ENCODE data around the gene C10orf95.
"Not testable (repeated sequence)": the region's sequence is repeated elsewhere in the genome, so short reads cannot be mapped to it uniquely, and the experiment has no call there.

The C10orf95 gene

GRCh38 chr10:102463983-102464382 lies 12.6 kb upstream of the C10orf95 start:
- no peak for DNase-seq

DNA sequence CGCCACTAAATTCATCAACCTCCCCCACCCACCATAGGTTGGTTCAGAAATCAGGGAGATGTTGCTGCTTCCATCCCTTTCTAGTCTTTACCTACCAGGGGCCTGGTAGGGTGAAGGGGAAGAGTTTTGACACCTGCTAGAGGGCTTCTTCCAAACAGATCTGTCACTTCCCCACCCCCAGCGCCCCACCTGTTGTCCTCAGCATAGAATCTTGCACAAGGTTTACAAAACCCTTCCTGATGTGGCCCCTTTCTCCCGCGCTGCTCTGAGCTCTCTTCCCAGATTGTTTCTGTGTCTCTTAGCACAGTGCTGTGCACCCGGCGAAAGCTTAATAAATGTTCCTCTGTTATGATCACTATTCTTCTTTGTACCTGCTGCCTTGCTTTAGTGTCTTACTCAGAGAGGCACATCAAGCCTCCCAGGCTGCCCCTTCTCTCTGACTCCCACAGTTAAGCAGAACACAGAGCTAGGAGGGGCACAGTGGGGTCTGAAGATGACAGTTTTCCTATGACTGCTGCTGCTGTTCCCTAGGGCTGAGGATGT lies 11.2 kb upstream of the C10orf95 start:
- no peak for DNase-seq

DNA sequence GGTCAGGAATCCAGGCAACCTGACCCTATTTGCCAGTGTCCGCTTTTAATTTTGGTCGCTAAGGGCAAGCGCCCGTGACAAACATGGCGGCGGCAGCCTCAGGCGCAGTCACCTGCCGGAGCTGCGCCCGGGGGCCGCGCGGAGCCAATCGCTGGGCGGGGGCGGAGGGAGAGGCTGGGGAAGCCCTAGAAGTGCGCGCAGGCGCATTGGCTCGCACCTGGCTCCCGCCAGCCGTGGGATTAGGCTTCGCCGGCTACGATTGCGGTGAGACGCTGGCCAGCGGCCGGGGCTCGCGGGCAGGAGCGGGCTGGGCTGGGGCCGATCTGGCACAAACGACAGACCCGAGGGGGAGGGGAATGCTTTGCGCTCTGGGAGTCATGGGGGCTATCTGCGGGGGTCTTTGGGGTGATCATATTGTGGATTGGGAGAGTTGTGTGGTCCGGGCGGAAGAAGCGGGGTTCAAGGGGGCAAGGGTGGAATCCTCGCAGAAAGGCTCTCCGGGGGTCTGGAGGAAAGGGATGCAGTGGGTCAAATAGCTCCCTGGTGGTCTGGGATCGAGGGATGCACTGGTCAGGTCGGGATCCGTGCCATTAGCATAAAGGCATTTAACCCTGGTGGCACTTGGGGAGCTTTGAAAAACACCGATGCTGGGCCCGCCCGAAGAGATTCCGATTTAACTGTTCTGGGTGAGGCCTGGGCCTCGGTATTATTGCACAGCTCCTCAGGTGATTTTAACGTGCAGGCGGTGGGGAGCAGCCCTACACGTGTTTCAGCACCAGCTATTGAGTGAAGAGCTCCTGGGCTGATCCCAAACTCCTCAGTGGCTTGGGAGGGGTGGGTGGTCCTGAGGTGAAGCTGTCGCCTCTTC lies 10.1 kb upstream of the C10orf95 start:
- DNase-seq: peak; percentile 93

DNA sequence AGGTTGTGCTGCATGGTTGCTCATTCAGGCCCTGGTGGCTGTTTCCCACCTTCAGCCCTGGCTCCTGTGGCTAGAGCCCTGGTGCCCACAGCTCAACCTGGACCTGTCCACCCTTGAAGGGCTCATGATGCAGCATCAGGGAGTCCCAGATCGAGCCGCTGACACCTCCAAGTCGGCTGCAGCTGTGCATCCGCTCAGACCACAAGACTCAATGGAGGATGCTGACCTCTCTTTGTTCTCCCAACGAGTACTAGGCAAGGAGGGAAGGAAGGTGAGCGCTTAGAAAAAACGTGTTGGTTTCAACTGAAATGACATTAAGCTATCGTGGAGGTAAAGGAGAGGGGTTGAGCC lies 9.5 kb upstream of the C10orf95 start:
- no peak for DNase-seq

- DNase-seq: no peak
Observed at GRCh38 chr10:102458656-102459055, 7.3 kb upstream of the C10orf95 start.

- no peak for DNase-seq
Observed at GRCh38 chr10:102457591-102458150, 6.3 kb upstream of the C10orf95 start.

GRCh38 chr10:102455893-102456471 lies 4.6 kb upstream of the C10orf95 start:
- DNase-seq: no peak

DNA sequence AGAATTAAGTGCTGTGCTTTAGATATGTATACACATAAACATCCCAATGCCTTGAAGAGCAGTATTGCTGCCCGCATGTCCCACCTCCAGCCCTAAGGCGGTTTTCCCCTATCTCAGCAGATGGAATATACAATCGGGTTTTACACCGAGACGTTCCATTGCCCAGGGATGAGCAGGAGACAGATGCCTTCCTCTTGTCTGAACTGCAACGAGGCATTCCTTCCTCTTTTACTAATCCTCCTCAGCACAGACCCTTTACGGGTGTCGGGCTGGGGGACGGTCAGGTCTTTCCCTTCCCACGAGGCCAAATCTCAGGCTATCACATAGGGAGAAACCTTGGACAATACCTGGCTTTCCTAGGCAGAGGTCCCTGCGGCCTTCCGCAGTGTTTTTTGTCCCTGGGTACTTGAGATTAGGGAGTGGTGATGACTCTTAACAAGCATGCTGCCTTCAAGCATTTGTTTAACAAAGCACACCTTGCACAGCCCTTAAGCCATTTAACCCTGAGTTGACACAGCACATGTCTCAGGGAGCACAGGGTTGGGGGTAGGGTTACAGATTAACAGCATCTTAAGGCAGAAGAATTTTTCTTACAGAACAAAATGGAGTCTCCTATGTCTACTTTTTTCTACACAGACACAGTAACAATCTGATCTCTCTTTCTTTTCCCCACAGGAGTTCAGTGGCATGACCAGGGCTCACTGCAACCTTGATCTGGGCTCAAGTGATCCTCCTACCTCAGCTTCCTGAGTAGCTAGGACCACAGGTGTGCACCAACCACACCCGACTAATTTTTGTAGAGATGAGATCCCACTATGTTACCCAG lies 3.5 kb upstream of the C10orf95 start:
- DNase-seq: not testable (repeated sequence)

DNA sequence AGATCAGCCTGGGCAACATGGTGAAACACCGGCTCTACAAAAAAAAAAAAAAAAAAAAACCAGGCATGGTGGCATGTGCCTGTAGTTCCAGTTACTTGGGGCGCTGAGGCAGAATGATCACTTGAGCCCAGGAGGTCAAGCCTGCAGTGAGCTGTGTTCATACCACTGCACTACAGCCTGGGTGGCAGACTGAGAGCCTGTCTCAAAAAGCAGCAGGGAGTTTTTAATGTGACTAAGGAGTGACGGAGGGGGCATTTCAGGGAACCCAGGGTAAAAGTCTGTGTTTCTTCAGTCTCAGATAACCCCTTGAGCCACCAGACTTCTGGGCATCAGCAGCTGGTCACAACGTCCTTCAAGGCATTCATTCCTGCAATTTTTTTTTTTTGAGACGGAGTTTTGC lies 2.2 kb upstream of the C10orf95 start:
- no peak for DNase-seq

GRCh38 chr10:102452672-102453340 lies 1.5 kb upstream of the C10orf95 start:
- peak; percentile 34 for DNase-seq

DNA sequence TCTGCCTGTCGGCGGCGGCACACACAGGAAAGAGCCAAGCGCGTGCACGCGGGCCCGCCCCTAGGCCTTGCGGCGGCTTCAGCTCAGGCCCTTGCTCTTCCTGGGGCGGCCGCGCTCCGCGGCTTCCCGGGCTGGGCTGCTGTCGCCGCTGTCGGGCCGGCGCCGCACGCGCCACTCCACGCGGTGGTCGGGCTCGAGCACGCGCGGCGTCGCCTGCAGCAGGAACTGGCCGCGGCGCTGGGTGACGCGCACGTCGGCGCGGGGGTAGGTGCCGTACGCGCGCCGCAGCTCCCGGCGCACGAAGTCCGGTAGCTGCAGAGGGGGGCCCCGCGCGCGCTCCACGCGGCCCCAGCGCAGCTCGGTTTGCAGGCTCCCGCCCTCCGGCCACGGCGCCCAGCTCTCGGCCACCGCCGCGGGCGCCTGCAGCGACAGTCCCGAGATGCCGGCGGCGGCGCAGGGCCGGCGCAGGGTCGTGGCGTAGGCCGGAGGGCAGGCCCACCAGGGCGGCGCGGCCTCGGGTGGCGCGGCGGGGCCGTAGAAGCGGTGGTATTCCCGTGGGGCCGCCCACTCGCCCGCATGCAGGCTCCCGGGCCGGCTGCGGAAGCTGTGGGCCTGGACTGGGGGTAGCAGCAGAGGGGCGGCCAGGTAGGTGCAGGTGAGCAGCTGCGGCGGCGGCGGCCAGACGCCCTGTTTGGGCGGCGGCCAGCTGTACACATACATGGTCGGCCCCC lies 804 bp downstream of the C10orf95 start:
- DNase-seq: peak; percentile 93

DNA sequence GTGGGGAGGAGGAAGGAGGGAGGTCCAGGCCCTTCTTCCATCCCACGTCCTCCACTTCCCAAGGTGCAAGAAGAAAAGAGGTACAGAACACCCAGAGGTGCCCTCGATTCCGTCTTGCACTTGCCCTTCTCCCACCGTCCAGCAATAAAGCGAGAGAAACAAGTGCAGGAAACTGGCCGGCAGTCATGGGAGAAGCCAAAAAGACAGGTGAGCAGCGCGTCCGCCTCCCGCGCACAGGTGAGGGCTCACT lies 1.3 kb downstream of the C10orf95 start:
- DNase-seq: no peak

DNA sequence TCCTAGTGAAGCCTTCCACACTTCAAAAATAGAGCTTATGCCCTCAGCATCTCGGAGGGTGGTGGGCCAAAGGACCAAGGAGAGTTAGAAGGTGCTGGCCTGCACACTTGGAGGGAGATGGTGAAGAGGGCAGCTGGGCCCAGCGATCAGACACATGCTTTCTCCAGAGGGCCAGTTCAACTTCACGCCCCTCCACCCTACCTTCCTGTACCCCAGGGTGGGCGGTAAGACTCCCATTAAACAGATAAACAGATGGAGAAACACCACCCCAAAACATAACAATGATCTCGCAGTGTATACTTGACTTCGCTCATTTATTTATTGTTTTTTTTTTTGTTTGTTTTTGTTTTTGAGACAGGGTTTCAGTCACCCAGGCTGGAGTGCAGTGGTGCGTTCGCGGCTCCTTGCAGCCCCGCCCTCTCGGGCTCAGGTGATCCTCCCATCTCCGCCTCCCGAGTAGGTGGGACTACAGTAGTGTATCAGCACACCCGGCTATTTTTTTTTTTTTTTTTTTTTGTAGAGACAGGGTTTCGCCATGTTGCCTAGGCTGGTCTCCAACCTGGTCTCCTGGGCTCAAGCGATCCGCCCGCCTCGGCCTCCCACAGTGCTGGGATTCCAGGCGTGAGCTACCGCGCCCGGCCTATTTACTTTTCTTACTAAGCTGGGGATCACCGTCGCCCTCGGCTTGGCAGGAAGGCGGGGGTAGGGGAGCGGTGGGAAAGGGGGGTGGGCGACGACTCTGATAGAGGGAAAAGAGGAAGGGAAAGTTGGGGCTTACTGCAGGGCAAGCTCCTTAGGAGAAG lies 1.8 kb downstream of the C10orf95 start:
- peak; percentile 92 for DNase-seq

GRCh38 chr10:102444851-102445250 lies 6.5 kb downstream of the C10orf95 start:
- DNase-seq: no peak

- DNase-seq: no peak
Observed at GRCh38 chr10:102438374-102438773, 13.0 kb downstream of the C10orf95 start.

DNA sequence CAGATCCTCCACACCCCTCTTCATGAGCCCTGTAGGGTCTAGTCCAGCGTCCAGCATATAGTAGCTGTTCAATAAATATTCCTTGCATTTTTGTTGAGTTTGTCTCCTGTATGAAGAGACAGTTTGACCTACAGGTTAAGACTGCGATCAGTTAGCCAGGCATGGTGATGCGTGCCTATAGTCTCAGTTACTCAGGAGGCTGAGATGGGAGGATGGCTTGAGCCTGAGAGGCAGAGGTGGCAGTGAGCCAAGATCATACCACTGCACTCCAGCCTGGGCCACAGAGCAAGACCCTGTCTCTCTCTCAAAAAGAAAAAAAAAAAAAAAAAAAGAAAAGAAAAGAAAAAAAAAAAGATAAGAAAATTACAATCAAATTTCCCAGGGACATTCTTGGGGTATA lies 13.8 kb downstream of the C10orf95 start:
- no peak for DNase-seq

DNA sequence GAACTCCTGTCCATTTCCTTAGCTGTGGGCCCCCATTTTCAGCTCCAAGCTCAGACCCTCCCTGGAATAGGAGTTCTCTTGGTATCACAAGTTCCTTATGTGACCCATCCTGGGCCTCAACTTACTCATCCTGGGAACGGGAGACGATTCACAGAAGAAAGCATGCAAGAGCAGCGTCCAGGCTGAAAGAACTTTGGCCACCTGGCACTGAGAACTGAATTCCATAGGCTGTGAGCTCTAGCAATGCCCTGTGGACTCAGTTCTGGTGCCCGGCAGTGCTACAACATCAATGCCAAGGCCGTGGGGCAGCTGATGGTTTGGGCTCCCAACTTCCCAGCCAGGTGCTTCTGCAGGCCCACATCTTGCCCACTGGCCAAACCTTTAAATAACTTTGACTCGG lies 15.0 kb downstream of the C10orf95 start:
- DNase-seq: no peak

DNA sequence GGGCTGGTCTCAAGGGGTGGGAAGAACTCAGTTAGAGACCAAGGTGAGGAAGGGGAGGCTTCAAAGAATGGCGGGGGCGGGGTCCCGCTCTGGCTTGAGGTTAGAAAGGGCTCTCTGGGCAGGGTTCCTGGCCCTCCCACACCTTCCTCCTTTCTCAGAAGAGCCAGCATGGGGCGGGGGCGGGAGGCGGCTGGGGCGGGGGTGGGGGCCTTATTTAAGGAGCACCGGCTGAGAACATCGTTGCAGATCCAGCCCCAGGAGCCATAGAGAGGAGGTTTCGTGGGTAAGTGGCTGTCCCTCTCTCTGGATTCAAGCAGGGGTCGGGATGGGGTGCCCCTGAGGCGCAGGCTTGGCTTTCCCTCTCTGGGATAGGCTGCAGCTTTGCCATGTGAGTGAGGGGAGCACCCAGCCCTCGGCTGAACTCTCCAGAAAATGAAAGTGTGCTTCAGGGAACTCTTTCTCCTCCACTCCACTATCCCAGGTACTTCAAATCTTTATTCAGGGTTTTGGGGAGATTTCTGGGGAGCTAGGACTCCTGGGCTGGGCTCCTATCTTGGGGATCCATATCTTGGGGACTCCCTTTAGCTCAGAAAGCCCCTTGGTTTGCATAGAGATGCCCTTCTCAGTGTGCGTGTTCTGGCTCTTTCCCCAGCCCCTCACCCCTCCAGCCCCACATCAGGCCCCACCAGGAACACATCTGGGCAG lies 15.7 kb downstream of the C10orf95 start:
- peak; percentile 49 for DNase-seq

DNA sequence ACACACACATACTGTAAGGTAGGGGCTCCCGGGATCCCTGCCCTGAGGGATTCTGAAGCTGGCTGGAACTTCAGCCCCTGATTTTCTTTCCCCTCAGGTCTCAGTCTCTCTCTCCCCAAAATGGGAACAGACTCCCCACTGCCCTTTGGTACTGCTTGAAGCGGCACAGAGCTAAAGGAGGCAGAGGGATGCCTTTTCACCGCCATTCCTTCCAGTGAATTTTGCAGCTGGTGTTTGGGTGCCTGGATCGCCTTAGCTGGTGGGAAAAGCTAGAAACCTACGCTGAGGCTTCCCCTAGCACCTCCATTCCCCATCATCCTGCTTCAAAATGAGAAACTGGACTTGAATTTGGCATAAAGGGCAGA lies 16.2 kb downstream of the C10orf95 start:
- DNase-seq: no peak

- DNase-seq: no peak
Observed at GRCh38 chr10:102434394-102435132, 16.8 kb downstream of the C10orf95 start.

Data from CD4-positive, alpha-beta T cell treated with Interleukin-21 for 1 hour (primary cell).